Rectal smooth muscle tissue (tissue), 1 donor: ENCODE data around the gene OR4C11.

Source experiments
- H3K27ac ChIP-seq: one replicate; pipeline ENCODE4 v1.7.0; 2013; ENCODE audit warnings: low read depth, low read length, inconsistent platforms
- H3K27me3 ChIP-seq: one replicate; pipeline ENCODE4 v1.7.0; 2013; ENCODE audit warnings: low read length; ENCODE audit not compliant: control insufficient read depth, insufficient read depth
- H3K36me3 ChIP-seq: one replicate; pipeline ENCODE4 v1.7.0; 2013; ENCODE audit warnings: low read length; ENCODE audit not compliant: control insufficient read depth, insufficient read depth
- H3K4me1 ChIP-seq: one replicate; pipeline ENCODE4 v1.7.0; 2013; ENCODE audit warnings: low read length; ENCODE audit not compliant: control insufficient read depth, insufficient read depth
- H3K4me3 ChIP-seq: one replicate; pipeline ENCODE4 v1.7.0; 2013; ENCODE audit warnings: low read length
- H3K9ac ChIP-seq: one replicate; pipeline ENCODE4 v1.7.0; 2013; ENCODE audit warnings: low read length

The OR4C11 gene

GRCh38 chr11:55607545-55607944 lies at the start of gene OR4C11:
TSS of gene OR4C11 (minus strand) at chr11:55607645. CDS start at chr11:55604373, 3,272 bp downstream.
- Histone ChIP-seq H3K36me3 (no peaks in the 10 kb centered on the region), H3K4me1 (no peaks in the 10 kb centered on the region), H3K9ac (no peak within 1 kb of the TSS), H3K27ac (no peak within 1 kb of the TSS), H3K4me3 (no peak within 1 kb of the TSS), H3K27me3 (no peaks in the 10 kb centered on the region)

- no peaks in the 10 kb centered on the region for H3K27me3 ChIP-seq
- no peaks in the 10 kb centered on the region for H3K4me1 ChIP-seq
- no peak overlapping the region for H3K9ac ChIP-seq
- H3K36me3 ChIP-seq = no peaks in the 10 kb centered on the region
- no peak overlapping the region for H3K4me3 ChIP-seq
- no peak overlapping the region for H3K27ac ChIP-seq
These were observed 47.7 kb upstream of the OR4C11 start for GRCh38 chr11:55655096-55655495.

GRCh38 chr11:55652560-55652959 lies 45.1 kb upstream of the OR4C11 start:
- Histone ChIP-seq H3K27me3 (no peaks in the 10 kb centered on the region), H3K27ac (no peak overlapping the region), H3K9ac (no peak overlapping the region), H3K36me3 (no peaks in the 10 kb centered on the region), H3K4me1 (no peaks in the 10 kb centered on the region), H3K4me3 (no peak overlapping the region)

- H3K4me1 ChIP-seq = no peaks in the 10 kb centered on the region
- H3K36me3 ChIP-seq = no peaks in the 10 kb centered on the region
- H3K27ac ChIP-seq = no peak within 1 kb of the TSS
- H3K4me3 ChIP-seq = no peak within 1 kb of the TSS
- no peak within 1 kb of the TSS for H3K9ac ChIP-seq
- no peaks in the 10 kb centered on the region for H3K27me3 ChIP-seq
These were observed 40.6 kb upstream of the OR4C11 start, which contains the start of gene OR4S2 for GRCh38 chr11:55648027-55648426. TSS of gene OR4S2 (plus strand) at chr11:55648327. CDS start at chr11:55650904, 2,577 bp downstream.

- H3K4me3 ChIP-seq = no peak within 1 kb of the TSS
- no peak within 1 kb of the TSS for H3K27ac ChIP-seq
- no peaks in the 10 kb centered on the region for H3K27me3 ChIP-seq
- H3K4me1 ChIP-seq = no peaks in the 10 kb centered on the region
- H3K9ac ChIP-seq = no peak within 1 kb of the TSS
- no peaks in the 10 kb centered on the region for H3K36me3 ChIP-seq
These were observed 27.4 kb upstream of the OR4C11 start, which contains the start of gene OR4P4 for GRCh38 chr11:55634813-55635212. TSS of gene OR4P4 (plus strand) at chr11:55635113.

GRCh38 chr11:55624531-55624930 lies 17.1 kb upstream of the OR4C11 start:
- Histone ChIP-seq H3K4me3 (no peak overlapping the region), H3K36me3 (no peaks in the 10 kb centered on the region), H3K27me3 (no peaks in the 10 kb centered on the region), H3K4me1 (no peaks in the 10 kb centered on the region), H3K27ac (no peak overlapping the region), H3K9ac (no peak overlapping the region)

- H3K4me3 ChIP-seq = no peak overlapping the region
- H3K27ac ChIP-seq = no peak overlapping the region
- H3K9ac ChIP-seq = no peak overlapping the region
- H3K4me1 ChIP-seq = no peaks in the 10 kb centered on the region
- no peaks in the 10 kb centered on the region for H3K27me3 ChIP-seq
- H3K36me3 ChIP-seq = no peaks in the 10 kb centered on the region
These were observed 34.9 kb downstream of the OR4C11 start for GRCh38 chr11:55572548-55572947.

GRCh38 chr11:55571828-55572227 lies 35.6 kb downstream of the OR4C11 start, which contains the start of gene OR4C16:
TSS of gene OR4C16 (plus strand) at chr11:55572128. CDS start at chr11:55572128, 0 bp downstream.
- no peaks in the 10 kb centered on the region for H3K27me3 ChIP-seq
- no peaks in the 10 kb centered on the region for H3K4me1 ChIP-seq
- no peak within 1 kb of the TSS for H3K27ac ChIP-seq
- no peaks in the 10 kb centered on the region for H3K36me3 ChIP-seq
- H3K9ac ChIP-seq = no peak within 1 kb of the TSS
- H3K4me3 ChIP-seq = no peak within 1 kb of the TSS

GRCh38 chr11:55554169-55554568 lies 53.3 kb downstream of the OR4C11 start, which contains the start of gene OR4C15:
TSS of gene OR4C15 (plus strand) at chr11:55554469. CDS start at chr11:55554469, 0 bp downstream.
- Histone ChIP-seq H3K27ac (no peak within 1 kb of the TSS), H3K9ac (no peak within 1 kb of the TSS), H3K4me3 (no peak within 1 kb of the TSS), H3K4me1 (no peaks in the 10 kb centered on the region), H3K27me3 (no peaks in the 10 kb centered on the region), H3K36me3 (no peaks in the 10 kb centered on the region)
